Measurements from ENCODE around the gene ARPC5L.
A peak's percentile ranks its signal among the peaks of the same experiment; 100 is the strongest.
"Not testable (repeated sequence)": the region's sequence is repeated elsewhere in the genome, so short reads cannot be mapped to it uniquely, and the experiment has no call there.

The ARPC5L gene

DNA sequence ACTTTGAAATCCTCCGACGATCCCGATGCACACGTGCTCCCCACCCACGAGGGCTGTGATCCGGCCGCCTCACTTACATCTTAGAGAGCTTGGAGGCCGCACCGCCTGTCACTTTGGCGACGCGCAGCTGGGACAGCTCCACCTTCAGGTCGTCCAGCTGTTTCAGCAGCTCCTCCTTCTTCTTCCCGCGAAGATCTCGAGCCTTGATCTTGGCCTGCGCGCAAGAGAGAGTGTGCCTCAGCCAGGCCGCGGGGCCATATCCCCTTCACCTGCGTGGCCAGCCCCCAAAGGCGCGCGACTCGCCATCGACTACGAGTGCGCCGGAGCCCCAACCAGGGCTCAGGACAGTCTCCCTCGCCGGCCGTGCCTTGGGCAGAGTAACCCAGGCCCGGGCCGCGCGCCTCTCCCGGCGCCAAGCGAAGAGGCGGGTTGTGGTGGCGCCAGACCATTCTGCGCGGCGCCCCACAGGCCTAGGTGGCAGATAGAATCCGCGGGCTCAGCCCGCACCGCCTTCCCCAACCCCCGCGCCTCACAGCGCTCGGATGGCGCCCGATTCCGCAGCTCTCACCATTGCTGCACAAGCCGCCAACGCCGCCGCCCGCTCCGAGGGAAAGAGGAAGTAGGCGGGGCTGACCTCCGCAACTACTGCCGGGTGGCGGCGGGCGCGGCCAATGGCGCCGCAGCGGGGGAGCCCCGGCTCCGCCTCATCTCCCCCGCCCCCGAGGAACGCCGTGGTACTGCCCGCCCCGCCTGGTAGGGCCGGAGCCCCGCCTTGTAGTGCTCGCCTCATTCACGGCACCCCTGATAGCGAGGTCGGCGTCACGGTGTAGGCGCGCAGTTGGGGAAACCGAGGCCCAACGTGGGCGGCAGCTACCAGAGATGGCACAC, at the start of gene ARPC5L, which contains the start of gene RPL35:
Gene ARPC5L (plus strand): TSS at position 789 of the 888 bp plus-strand sequence. CDS start 7,161 bp downstream, outside the sequence.
Gene RPL35 (minus strand): TSS at position 616 of the 888 bp plus-strand sequence. CDS start 45 bp downstream, at position 571.
- H3K4me3 ChIP-seq (ENCODE audit: low read depth, low read length) = peak within 1 kb of the TSS; percentile 97

DNA sequence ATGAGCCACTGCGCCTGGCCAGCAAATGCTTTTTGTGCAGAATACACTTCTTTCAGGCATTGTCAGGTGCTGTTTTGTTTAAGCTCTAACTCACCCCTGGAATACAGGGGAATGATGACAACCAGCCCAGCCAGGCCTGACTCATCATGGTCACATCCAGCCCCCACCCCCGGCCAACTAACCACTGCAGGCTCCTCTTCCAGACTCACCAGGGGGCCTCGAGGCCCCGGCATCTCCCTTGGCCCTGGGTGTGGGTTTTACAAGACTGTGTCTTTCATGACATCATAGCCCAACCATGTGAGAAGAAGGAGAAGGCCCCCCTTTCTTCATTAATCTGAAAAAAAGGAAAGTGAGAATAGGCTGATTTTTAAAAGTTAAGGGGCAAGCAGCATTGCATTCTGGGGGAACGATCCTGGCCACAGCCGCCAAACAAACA, 49.5 kb upstream of the ARPC5L start:
- no peak overlapping the region for H3K4me3 ChIP-seq (ENCODE audit: low read depth, low read length)

DNA sequence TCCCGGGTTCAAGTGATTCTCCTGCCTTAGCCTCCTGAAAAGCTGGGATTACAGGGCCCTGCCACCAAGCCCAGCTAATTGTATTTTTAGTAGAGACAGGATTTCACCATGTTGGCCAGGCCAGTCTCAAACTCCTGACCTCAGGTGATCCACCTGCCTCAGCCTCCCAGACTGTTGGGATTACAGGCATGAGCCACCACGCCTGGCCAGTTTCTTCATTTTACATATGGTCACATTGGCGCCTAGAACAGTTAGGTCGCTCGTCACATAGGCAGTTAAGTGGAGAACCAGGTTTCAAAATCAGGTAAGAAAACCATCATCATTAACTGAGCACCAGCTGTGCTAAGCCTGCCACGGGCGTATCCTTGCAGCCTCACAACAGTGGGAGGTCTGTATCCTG, 48.9 kb upstream of the ARPC5L start:
- H3K4me3 ChIP-seq (ENCODE audit: low read depth, low read length) = no peak overlapping the region

DNA sequence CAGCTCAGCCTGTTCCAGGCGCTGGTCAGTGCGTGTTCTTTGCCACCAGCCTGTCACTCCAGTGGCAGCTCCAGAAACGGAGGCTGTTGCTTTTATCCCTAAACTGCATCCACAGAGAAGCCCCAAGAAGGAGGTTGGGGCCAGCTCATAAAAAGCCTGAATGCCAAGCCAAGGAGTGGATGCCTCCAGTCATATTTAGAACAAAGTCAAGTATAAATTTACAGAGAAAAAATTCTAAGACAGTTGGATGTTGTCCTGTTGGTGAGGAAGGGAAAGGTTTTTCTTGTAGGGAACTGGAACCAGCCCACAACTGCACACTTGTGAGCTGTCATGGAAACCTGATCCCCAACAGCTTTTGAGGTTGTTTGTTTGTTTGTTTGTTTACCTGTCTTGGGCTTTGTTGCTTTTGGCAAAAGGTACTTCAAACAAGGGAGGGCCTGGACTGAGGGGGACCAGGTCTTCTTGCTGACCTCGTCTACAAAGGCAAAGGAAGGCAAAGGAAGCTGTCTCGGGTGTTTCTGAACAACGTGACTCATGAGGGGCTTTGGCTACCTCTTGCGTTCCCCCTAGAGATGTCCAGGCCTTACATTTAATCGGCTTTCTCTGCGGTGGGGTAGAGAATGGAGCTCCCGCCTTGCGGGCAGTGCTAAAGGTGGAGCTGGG, 48.3 kb upstream of the ARPC5L start:
- H3K4me3 ChIP-seq (ENCODE audit: low read depth, low read length) = no peak overlapping the region

GRCh38 chr9:124814164-124814535, 47.8 kb upstream of the ARPC5L start:
- H3K4me3 ChIP-seq (ENCODE audit: low read depth, low read length) = no peak overlapping the region

GRCh38 chr9:124815601-124816000, 46.3 kb upstream of the ARPC5L start:
- H3K4me3 ChIP-seq (ENCODE audit: low read depth, low read length) = no peak overlapping the region

DNA sequence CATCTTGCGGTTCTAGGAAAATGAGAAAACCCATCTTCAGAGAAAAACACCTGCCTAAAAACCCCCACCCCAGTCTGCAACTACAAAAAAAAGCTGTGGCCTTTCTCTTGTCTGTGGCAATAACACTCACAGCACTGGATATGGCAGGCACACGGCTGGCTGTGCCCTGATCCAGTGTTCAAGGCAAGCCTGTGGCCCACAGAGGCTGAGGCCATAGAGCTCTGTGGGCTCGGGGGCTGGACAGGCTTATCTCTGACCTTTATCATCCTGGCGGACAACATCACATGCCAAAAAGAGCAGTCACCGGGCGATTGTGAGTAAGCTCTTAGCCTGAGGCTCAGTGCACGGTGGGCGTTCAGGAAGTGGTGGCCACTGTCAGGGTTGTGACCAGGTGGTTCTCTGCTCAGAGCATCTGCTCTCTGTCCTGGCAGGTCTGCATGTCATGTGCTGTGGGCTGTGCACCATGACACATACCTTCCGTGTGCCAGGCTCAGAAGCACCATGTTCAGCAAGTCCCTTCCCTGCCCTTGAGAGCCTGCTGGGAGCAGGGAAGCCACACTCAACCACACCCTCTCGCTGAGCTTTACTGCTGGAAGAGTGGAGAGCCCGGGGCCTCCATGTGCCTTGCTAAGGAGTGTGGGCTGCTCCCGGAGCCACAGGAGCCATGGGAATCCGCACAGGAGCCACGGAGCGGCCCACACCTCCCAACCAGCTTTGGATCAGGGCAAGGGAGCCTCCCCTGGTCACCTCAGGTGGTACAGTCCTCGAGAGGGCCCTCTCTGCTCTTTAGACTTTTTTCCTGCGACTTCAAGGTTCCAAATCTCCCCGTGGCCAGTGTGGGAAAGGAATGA, 43.3 kb upstream of the ARPC5L start:
- H3K4me3 ChIP-seq (ENCODE audit: low read depth, low read length) = no peak overlapping the region

- H3K4me3 ChIP-seq (ENCODE audit: low read depth, low read length) = no peak overlapping the region
Observed at GRCh38 chr9:124820698-124821623, 41.0 kb upstream of the ARPC5L start.

- no peak overlapping the region for H3K4me3 ChIP-seq (ENCODE audit: low read depth, low read length)
Observed at GRCh38 chr9:124828489-124829333, 33.2 kb upstream of the ARPC5L start.

DNA sequence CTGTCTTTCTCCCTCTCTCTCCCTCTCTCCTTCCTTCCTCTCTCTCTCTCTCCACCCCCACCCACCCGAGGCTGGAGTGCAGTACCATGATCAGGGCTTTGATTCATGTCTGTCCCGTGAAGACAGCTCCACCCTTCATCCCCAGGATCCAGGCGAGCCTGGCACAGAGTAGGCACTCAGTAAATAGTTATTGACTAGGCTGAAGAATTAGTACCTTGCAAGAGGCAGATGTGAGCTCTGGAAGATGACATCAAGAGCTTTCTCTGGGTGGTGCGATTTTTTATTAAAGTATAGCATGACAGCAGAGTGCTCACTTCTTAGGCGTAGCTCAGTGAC, 32.6 kb upstream of the ARPC5L start:
- no peak overlapping the region for H3K4me3 ChIP-seq (ENCODE audit: low read depth, low read length)

DNA sequence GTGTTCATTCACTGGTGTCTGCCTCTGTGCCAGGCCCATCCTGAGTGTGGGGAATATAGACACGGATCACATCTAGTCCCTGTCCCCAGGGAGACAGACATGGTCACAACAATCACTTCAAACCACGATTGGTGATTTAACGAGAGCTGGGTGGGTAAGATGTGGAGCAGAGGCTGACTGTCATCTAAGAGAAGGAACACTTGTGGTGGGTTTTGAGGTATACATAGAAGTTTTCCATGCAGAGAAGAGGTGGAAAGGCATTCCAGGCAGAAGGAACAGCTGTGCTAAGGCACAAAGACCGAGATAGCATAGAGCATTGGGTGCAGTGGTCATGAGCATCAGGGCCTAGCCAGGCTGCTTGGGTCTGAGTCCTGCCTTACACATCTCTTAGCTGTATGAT, 31.3 kb upstream of the ARPC5L start:
- H3K4me3 ChIP-seq (ENCODE audit: low read depth, low read length) = no peak overlapping the region

- no peak overlapping the region for H3K4me3 ChIP-seq (ENCODE audit: low read depth, low read length)
Observed at GRCh38 chr9:124831642-124832364, 30.1 kb upstream of the ARPC5L start.

DNA sequence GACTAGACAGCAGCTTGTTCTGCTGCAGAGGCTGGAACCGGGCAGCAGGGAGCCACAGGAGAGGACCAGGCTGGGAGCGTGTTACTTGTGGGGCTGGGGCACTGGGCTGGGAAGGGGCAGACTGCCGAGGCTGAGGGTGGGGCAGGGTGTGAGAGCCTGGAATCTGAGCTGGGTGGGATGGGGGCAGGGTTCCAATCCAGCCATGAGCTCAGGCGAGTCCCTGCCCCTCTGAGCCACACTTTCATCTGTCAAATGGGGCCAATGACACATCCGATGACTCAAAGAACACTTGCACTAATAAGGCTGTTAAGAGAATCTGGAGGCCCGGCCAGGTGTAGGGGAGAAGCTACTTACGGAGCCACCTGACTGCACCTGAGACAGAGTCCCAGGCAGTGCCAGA, 27.3 kb upstream of the ARPC5L start:
- H3K4me3 ChIP-seq (ENCODE audit: low read depth, low read length) = no peak overlapping the region

- no peak overlapping the region for H3K4me3 ChIP-seq (ENCODE audit: low read depth, low read length)
Observed at GRCh38 chr9:124835026-124835557, 26.8 kb upstream of the ARPC5L start.

DNA sequence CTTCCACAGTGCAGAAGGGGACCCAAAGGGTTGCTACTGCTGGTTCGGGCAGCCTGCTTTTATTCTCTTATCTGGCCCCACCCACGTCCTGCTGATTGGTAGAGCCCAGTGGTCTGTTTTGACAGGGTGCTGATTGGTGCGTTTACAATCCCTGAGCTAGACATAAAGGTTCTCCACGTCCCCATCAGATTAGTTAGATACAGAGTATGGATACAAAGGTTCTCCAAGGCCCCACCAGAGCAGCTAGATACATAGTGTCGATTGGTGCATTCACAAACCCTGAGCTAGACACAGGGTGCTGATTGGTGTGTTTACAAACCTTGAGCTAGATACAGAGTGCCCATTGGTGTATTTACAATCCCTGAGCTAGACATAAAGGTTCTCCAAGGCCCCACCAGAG, 23.8 kb upstream of the ARPC5L start:
- H3K4me3 ChIP-seq (ENCODE audit: low read depth, low read length) = not testable (repeated sequence)

DNA sequence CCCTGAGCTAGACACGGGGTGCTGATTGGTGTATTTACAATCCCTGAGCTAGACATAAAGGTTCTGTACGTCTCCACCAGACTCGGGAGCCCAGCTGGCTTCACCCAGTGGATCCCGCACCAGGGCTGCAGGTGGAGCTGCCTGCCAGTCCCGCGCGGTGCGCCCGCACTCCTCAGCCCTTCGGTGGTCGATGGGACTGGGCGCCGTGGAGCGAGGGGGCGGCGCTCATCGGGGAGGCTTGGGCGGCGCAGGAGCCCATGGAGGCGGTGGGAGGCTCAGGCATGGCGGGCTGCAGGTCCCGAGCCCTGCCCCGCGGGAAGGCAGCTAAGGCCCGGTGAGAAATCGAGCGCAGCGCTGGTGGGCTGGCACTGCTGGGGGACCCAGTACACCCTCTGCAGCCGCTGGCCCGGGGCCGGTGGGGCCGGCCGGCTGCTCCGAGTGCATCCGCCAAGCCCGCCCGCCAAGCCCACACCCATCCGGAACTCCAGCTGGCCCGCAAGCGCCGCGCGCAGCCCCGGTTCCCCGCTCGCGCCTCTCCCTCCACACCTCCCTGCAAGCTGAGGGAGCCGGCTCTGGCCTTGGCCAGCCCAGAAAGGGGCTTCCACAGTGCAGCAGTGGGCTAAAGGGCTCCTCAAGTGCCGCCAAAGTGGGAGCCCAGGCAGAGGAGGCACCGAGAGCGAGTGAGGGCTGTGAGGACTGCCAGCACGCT, 23.2 kb upstream of the ARPC5L start:
- not testable (repeated sequence) for H3K4me3 ChIP-seq (ENCODE audit: low read depth, low read length)

- no peak overlapping the region for H3K4me3 ChIP-seq (ENCODE audit: low read depth, low read length)
Observed at GRCh38 chr9:124839612-124840299, 22.2 kb upstream of the ARPC5L start.

Measured in iPS-11a (cell line).